Measurements from ENCODE around the gene NCKAP1. TPM values are rescaled to one million over a fixed set of nuclear protein-coding genes. Genes with fewer than 3 reads are reported as not detected.
"Not testable (repeated sequence)": the region's sequence is repeated elsewhere in the genome, so short reads cannot be mapped to it uniquely, and the experiment has no call there.

Gene NCKAP1
- total RNA-seq, 1 experiment from 2014 or later, result 106 TPM

GRCh38 chr2:183021613-183022012 lies 16.6 kb downstream of the NCKAP1 start:
- DNase-seq, result no peak
- peaks cover 20% of the 10 kb centered on the region for H3K36me3 ChIP-seq
- no peak overlapping the region for H3K4me3 ChIP-seq
- H3K27me3 ChIP-seq, result no peaks in the 10 kb centered on the region
- no peaks in the 10 kb centered on the region for H3K9me3 ChIP-seq

DNA sequence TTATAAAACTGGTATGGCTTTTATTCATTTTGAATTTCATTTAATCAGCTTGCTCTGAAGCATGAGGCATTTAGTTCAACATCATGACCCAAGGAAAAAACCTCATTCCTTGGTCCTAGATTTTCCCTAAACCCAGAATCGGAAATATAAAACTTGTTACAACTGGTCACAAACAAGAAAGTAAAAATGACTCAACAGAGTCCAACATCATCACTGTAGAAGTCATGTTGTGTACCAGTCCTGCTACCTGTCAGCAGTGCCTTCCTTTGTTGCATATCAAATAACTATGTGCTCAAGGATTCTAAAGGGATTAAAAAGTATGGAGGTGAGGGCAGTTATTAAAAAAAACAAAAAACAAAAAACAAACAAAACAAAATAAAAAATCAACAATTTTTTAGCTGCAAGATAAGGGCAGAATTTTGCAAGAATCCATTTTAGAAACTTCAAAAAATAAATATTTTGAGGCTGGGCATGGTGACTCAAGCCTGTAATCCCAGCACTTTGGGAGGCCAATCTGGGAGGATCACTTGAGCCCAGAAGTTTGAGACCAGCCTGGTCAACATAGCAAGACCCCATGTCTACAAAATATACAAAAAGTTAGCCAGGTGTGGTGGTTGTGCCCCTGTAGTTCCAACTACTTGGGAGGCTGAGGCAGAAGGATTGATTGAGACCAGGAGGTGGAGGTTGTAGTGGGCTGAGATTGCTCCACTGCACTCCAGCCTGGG lies 18.4 kb downstream of the NCKAP1 start:
- H3K27me3 ChIP-seq, result no peaks in the 10 kb centered on the region
- H3K9me3 ChIP-seq, result no peaks in the 10 kb centered on the region
- H3K4me3 ChIP-seq, result no peak overlapping the region
- H3K36me3 ChIP-seq, result peaks cover 23% of the 10 kb centered on the region
- DNase-seq, result no peak

DNA sequence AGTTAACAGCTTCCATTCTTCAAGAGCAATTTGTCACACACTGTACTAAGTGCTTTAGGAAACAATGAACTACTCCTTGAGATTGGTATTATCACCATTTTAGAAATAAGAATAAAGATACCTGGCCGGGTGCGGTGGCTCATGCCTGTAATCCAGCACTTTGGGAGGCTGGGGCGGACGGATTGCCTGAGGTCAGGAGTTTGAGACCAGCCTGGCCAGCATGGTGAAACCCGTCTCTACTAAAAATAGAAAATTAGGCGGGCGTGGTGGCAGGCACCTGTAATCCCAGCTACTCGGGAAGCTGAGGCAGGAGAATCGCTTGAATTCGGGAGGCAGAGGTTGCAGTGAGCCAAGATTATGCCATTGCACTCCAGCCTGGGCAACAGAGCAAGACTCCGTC lies 20.4 kb downstream of the NCKAP1 start:
- peaks cover 22% of the 10 kb centered on the region for H3K36me3 ChIP-seq

DNA sequence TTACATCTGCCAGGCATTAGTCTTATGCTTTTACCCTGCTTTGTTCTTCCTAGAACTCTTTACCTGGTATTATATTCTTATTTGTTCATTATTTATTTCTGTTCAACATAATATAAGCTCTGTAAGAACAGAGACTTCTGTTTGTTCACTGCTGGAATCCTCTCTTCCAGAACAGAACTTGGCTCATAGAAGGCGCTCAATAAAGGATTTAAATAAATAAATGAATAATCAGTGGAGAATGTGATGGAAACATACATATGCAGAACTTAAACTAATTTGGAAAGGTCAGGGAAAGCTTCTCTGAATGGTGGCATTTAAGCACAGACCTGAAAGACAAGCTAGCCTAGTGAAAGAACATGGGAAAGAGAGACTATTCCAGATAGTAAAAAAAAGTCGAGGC lies 24.3 kb downstream of the NCKAP1 start:
- H3K27me3 ChIP-seq, result no peaks in the 10 kb centered on the region
- H3K9me3 ChIP-seq, result no peaks in the 10 kb centered on the region
- H3K36me3 ChIP-seq, result peaks cover 7% of the 10 kb centered on the region
- H3K4me3 ChIP-seq, result no peak overlapping the region
- no peak for DNase-seq

More for the DNA sequence above, 20.4 kb downstream of the NCKAP1 start:
- not testable (repeated sequence) for H3K9me3 ChIP-seq, H3K4me3 ChIP-seq, DNase-seq, H3K27me3 ChIP-seq

- no peak for DNase-seq
- H3K27me3 ChIP-seq, result no peaks in the 10 kb centered on the region
- H3K36me3 ChIP-seq, result peaks cover 7% of the 10 kb centered on the region
- H3K4me3 ChIP-seq, result no peak overlapping the region
- no peaks in the 10 kb centered on the region for H3K9me3 ChIP-seq
Observed at GRCh38 chr2:183011743-183012142, 26.5 kb downstream of the NCKAP1 start.

DNA sequence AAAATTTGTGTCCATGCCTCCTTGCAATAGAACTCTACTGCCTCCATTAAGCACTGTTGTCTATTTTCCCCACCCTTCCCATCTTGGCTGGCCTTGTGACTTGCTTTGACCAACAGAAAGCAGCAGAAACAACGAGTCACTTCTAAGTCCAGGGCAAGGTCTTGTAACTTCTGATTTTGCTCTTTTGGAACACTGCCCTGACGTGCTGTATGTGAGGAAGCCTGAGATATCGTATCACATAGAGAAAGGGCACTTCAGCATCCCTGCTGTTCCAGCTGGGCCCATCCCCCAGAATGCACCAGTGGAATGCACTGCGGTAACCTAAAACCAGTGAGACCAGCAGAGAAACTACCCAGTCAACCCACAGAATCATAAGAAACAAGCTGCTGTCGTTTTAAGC lies 28.1 kb downstream of the NCKAP1 start:
- peaks cover 5% of the 10 kb centered on the region for H3K36me3 ChIP-seq
- no peaks in the 10 kb centered on the region for H3K9me3 ChIP-seq
- DNase-seq, result peak; percentile 35
- H3K27me3 ChIP-seq, result no peaks in the 10 kb centered on the region
- H3K4me3 ChIP-seq, result no peak overlapping the region

DNA sequence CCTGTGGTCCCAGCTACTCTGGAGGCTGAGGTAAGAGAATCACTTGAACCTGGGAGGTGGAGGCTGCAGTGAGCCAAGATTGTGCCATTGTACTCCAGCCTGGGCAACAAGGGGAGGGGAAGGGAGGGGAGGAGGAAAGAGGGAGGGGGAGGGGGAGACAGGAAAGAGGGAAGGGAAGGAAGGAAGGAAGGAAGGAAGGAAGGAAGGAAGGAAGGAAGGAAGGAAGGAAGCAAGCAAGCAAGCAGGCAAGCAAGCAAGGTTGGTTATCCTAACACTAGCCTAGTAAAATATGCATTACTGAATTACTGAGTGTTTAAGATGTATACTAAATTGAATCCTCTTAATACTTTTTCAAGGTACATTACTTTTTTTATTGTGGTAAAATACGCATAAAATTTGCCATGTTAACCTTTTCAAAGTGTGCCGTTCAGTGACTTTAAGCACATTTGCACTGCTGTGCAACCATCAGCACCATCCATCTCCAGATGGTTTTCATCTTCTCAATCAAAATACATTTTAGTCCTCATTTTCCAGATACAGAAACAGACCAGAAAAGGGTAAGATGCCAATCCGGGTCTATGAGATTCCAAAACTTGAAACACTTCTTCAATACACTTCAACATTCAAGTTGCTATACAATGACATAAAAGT lies 28.9 kb downstream of the NCKAP1 start:
- no peak for DNase-seq
- H3K4me3 ChIP-seq, result no peak overlapping the region
- no peaks in the 10 kb centered on the region for H3K27me3 ChIP-seq
- peaks cover 5% of the 10 kb centered on the region for H3K36me3 ChIP-seq
- no peaks in the 10 kb centered on the region for H3K9me3 ChIP-seq

GRCh38 chr2:183001948-183002347 lies 36.3 kb downstream of the NCKAP1 start:
- Histone ChIP-seq H3K4me3 (no peak overlapping the region), H3K9me3 (no peaks in the 10 kb centered on the region), H3K36me3 (peaks cover 34% of the 10 kb centered on the region), H3K27me3 (no peaks in the 10 kb centered on the region)
- no peak for DNase-seq

DNA sequence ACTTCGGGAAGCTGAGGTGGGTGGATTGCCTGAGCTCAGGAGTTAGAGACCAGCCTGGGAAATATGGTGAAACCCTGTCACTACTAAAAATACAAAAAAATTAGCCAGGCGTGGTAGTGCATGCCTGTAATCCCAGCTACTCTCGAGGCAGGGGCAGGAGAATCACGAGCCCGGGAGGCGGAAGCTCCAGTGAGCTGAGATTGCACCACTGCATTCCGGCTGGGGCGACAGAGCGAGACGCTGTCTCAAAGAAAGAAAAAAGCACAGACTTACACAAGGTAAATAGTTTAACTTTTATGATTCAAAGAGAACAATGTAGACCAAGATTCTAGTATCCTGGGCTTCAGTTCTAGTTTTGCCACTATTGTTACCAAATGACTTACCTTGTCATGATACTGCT lies 37.4 kb downstream of the NCKAP1 start:
- Histone ChIP-seq H3K4me3 (no peak overlapping the region), H3K9me3 (no peaks in the 10 kb centered on the region), H3K27me3 (no peaks in the 10 kb centered on the region), H3K36me3 (peaks cover 35% of the 10 kb centered on the region)
- no peak for DNase-seq

GRCh38 chr2:182999348-183000028 lies 38.8 kb downstream of the NCKAP1 start:
- H3K9me3 ChIP-seq, result no peaks in the 10 kb centered on the region
- no peak for DNase-seq
- no peak overlapping the region for H3K4me3 ChIP-seq
- H3K27me3 ChIP-seq, result no peaks in the 10 kb centered on the region
- peaks cover 40% of the 10 kb centered on the region for H3K36me3 ChIP-seq

GRCh38 chr2:182994228-182994912 lies 43.9 kb downstream of the NCKAP1 start:
- Histone ChIP-seq H3K36me3 (peaks cover 49% of the 10 kb centered on the region), H3K4me3 (no peak overlapping the region), H3K27me3 (no peaks in the 10 kb centered on the region), H3K9me3 (no peaks in the 10 kb centered on the region)
- no peak for DNase-seq

- H3K27me3 ChIP-seq, result no peaks in the 10 kb centered on the region
- no peak for DNase-seq
- H3K4me3 ChIP-seq, result no peak overlapping the region
- H3K9me3 ChIP-seq, result no peaks in the 10 kb centered on the region
- H3K36me3 ChIP-seq, result peaks cover 50% of the 10 kb centered on the region
Observed at GRCh38 chr2:182982941-182983340, 55.3 kb downstream of the NCKAP1 start.

DNA sequence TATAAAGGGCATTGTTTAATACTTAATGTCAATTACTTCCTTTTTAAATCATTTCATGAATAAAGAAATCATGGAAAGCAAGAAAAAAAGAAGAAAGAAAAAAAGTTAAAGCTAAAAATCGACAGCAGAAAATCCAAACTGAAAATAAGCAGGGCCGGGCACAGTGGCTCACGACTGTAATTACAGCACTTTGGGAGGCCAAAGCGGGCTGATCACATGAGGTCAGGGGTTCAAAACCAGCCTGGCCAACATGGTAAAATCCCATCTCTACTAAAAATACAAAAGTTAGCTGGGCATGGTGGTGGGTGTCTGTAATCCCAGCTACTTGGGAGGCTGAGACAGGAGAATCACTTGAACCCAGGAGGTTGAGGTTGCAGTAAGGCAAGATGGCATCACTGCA lies 56.8 kb downstream of the NCKAP1 start:
- not testable (repeated sequence) for H3K27me3 ChIP-seq, DNase-seq, H3K9me3 ChIP-seq, H3K4me3 ChIP-seq
- H3K36me3 ChIP-seq, result peaks cover 53% of the 10 kb centered on the region

DNA sequence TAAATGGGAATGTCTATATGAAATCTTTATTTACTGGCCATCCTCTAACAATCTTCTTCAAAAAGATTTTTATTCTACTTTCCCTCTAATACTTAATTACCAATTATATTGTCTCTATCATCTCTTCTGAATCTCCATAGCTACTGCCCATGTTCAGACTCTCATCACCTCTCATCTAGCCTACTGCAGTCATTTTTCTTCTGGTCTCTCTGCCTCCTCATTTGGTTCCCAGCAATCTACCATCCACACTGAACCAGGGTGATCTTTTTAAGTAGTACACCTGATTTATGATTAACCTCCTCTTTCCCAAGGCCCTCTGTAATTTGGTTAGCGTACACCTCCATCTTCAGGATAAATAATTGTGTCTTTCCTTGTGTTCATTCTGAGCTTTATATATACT lies 57.6 kb downstream of the NCKAP1 start:
- Histone ChIP-seq H3K36me3 (peaks cover 53% of the 10 kb centered on the region), H3K4me3 (no peak overlapping the region), H3K9me3 (no peaks in the 10 kb centered on the region), H3K27me3 (no peaks in the 10 kb centered on the region)
- no peak for DNase-seq

- no peak for DNase-seq
- Histone ChIP-seq H3K9me3 (no peaks in the 10 kb centered on the region), H3K4me3 (no peak overlapping the region), H3K27me3 (no peaks in the 10 kb centered on the region), H3K36me3 (peaks cover 55% of the 10 kb centered on the region)
Observed at GRCh38 chr2:182980115-182980514, 58.1 kb downstream of the NCKAP1 start.

GRCh38 chr2:182977463-182977862 lies 60.8 kb downstream of the NCKAP1 start:
- H3K9me3 ChIP-seq, result peaks cover 5% of the 10 kb centered on the region
- no peak for DNase-seq
- peaks cover 59% of the 10 kb centered on the region for H3K36me3 ChIP-seq
- H3K4me3 ChIP-seq, result no peak overlapping the region
- H3K27me3 ChIP-seq, result no peaks in the 10 kb centered on the region
